ENCODE results near the gene IL22RA2. TPM values are rescaled to one million over a fixed set of nuclear protein-coding genes. Genes with fewer than 3 reads are reported as not detected.
A peak's percentile ranks its signal among the peaks of the same experiment; 100 is the strongest.

The IL22RA2 gene
- total and polyA plus RNA-seq, 2 experiments from 2014 or later, result not detected

DNA sequence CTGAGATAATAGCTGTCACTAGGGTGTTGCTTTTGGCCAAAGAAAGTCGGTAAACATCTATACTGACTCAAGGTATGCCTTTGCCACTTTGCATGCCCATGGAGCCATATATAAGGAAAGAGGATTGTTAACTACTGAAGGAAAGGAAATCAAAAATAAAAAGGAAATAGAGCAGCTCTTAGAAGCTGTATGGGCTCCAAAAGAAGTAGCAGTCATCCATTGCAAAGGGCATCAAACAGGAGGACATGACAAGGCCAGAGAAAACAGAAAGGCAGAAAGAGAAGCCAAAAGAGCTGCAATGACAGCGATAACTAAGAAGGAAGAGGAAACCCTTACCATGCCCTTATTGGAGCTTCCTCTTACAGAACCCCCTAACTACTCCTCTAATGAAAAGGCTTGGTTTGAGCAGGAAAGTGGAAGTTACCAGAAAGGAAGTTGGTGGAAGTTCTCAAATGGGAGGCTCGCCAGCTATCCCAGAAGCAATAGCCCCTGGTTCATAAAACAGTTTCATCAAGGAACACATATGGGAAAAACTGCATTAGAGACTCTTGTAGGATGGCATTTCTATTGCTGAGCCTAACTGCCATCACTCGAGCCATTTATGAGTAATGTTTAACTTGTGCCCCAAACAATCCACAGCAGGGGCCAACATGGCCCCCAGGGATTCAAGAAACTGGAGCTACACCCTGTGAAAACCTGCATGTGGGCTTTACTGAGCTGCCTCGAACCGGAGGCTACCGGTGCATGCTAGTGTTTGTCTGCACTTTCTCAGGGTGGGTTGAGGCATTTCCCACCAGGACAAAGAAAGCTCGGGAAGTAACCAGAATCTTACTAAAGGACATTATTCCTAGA lies 7.0 kb downstream of the IL22RA2 start:
- no peak overlapping the region for H3K4me3 ChIP-seq
- no peak overlapping the region for H3K4me2 ChIP-seq (ENCODE audit: unreplicated experiment)
- no peaks in the 10 kb centered on the region for H3K4me1 ChIP-seq (ENCODE audit: insufficient read depth)
- no peaks in the 10 kb centered on the region for H4K20me1 ChIP-seq (ENCODE audit: insufficient read depth)
- TF ChIP-seq EZH2 (IDR thresholded peaks at IDR 0.05; ENCODE audit: insufficient read depth, poor library complexity, severe bottlenecking), result no peak
- no peak for TF ChIP-seq EZH2phosphoT487 (IDR thresholded peaks at IDR 0.05; ENCODE audit: insufficient read depth, low read depth)
- H3F3A ChIP-seq (ENCODE audit: insufficient read depth), result no peaks in the 10 kb centered on the region
- in situ Hi-C loops (cut with MboI), result no loop called here
- DNase-seq, result no peak
- no peaks in the 10 kb centered on the region for H3K36me3 ChIP-seq (ENCODE audit: low read depth)
- H3K9me2 ChIP-seq (ENCODE audit: insufficient read depth), result no peaks in the 10 kb centered on the region
- H3K27ac ChIP-seq, result no peak overlapping the region
- WGBS, 2 experiments (ENCODE audit: low coverage in 1 of 2, low lambda C conversion rate in 2 of 2, missing lambda C conversion rate in 2 of 2), result 50 to 57% methylated on average over 8 of the region's 8 CpGs
- H2AFZ ChIP-seq, result no peak overlapping the region
- H3K9ac ChIP-seq, result no peak overlapping the region
- H3K27me3 ChIP-seq (replicated peaks; ENCODE audit: insufficient read depth), result peaks cover 6% of the 10 kb centered on the region; the same call in 1 of the 2 replicates
- no peaks in the 10 kb centered on the region for H3K79me2 ChIP-seq (ENCODE audit: insufficient read depth)
- H3K9me3 ChIP-seq (ENCODE audit: low read depth), result no peaks in the 10 kb centered on the region

DNA sequence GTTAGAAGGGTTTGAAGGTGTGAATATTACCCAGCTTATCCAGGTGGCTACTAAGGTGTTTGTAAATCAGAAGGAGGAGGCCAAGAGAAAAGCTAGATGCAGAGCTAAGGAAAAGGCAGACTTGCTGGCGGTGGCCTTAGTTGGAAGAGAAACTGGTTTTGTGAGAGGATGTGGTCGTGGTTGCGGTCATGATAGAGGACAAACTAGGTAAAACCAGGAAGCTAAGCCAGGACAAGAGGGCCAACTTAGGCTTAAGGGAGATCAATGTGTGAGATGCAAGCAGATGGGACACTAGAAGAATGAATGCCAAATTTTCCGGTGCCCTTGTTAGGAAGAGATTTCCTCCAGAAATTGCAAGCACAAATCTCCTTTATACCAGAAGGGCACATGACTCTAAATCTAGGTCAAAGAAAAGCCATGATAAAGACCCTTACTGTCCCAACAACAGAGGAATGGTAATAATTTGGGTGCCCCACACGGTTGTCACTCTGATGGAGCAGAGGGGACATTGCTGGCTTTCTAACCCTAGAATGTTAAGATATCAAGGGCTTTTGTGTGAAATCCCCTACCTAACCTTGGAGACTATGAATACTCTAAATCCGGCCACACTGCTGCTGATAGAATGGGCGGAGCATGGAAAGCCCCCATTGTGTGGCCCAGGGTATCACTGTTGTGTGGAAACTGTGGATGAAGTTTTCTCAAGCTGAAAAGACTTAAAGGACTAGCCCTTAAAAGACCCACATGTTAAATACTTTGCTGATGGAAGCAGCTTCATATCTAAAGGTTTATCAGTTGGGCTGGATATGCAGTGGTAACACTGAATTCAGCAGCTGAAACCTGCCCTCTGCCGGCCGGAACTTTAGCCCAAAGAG lies 7.8 kb downstream of the IL22RA2 start:
- in situ Hi-C loops (cut with MboI), result no loop called here
- DNase-seq, result peak; percentile 55

DNA sequence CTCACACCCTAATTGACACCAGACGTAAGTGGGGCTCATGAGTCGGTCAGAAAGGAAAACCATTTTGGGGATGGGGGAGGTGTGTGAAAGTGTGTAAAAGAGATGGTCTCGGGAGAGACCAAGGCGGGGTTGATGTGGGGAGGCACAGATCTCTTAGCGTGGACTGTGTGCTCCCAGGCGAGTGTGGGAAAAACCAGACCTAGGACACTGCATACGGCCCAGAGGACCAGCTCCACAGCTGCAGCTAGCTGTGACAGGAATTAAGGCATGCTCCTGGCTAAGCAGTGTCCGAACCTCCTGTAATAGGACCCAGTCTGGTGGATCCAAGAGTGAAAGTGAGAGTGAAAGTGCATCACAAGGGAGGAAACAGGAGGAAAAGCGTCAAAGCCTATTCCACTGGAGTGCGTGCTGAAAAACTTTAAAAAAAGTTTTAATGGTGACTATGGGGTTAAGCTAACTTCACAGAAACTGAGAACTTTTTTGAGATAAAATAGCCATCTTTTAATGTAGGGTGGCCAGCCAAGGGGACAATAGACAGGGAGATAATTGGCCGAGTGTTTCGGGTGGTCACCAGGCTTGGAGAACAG lies 9.6 kb downstream of the IL22RA2 start:
- Histone ChIP-seq H3K9me2 (ENCODE audit: insufficient read depth) (no peaks in the 10 kb centered on the region), H3K9me3 (ENCODE audit: low read depth) (no peaks in the 10 kb centered on the region), H3K4me1 (ENCODE audit: insufficient read depth) (no peaks in the 10 kb centered on the region), H3K4me2 (ENCODE audit: unreplicated experiment) (no peak overlapping the region), H3K9ac (no peak overlapping the region), H3K36me3 (ENCODE audit: low read depth) (no peaks in the 10 kb centered on the region), H3K27me3 (replicated peaks; ENCODE audit: insufficient read depth) (peaks cover 9% of the 10 kb centered on the region; the same call in 1 of the 2 replicates), H3K27ac (no peak overlapping the region), H3K4me3 (no peak overlapping the region), H3F3A (ENCODE audit: insufficient read depth) (0 out of 2 replicates have a peak, but pooled peaks cover 5% of the 10 kb centered on the region), H2AFZ (no peak overlapping the region), H4K20me1 (ENCODE audit: insufficient read depth) (no peaks in the 10 kb centered on the region), H3K79me2 (ENCODE audit: insufficient read depth) (no peaks in the 10 kb centered on the region)
- no peak for DNase-seq
- no peak for TF ChIP-seq EZH2phosphoT487 (IDR thresholded peaks at IDR 0.05; ENCODE audit: insufficient read depth, low read depth)
- no peak for TF ChIP-seq EZH2 (IDR thresholded peaks at IDR 0.05; ENCODE audit: insufficient read depth, poor library complexity, severe bottlenecking)
- in situ Hi-C loops (cut with MboI), result no loop called here
- 63 to 69% methylated on average over 12 of the region's 12 CpGs for WGBS, 2 experiments (ENCODE audit: low coverage in 1 of 2, low lambda C conversion rate in 2 of 2, missing lambda C conversion rate in 2 of 2)

More for the DNA sequence above, 7.8 kb downstream of the IL22RA2 start:
- Histone ChIP-seq H3K4me3 (no peak overlapping the region), H3K27ac (no peak overlapping the region), H2AFZ (no peak overlapping the region), H3K4me2 (ENCODE audit: unreplicated experiment) (no peak overlapping the region), H3K9me3 (ENCODE audit: low read depth) (no peaks in the 10 kb centered on the region), H3K79me2 (ENCODE audit: insufficient read depth) (no peaks in the 10 kb centered on the region), H3K4me1 (ENCODE audit: insufficient read depth) (no peaks in the 10 kb centered on the region), H3K36me3 (ENCODE audit: low read depth) (no peaks in the 10 kb centered on the region), H3K9me2 (ENCODE audit: insufficient read depth) (no peaks in the 10 kb centered on the region), H3K27me3 (replicated peaks; ENCODE audit: insufficient read depth) (peaks cover 7% of the 10 kb centered on the region; the same call in 1 of the 2 replicates), H3K9ac (no peak overlapping the region), H4K20me1 (ENCODE audit: insufficient read depth) (no peaks in the 10 kb centered on the region), H3F3A (ENCODE audit: insufficient read depth) (no peaks in the 10 kb centered on the region)
- WGBS, 2 experiments (ENCODE audit: low coverage in 1 of 2, low lambda C conversion rate in 2 of 2, missing lambda C conversion rate in 2 of 2), result 57% methylated on average over 9 of the region's 9 CpGs
- TF ChIP-seq EZH2 (IDR thresholded peaks at IDR 0.05; ENCODE audit: insufficient read depth, poor library complexity, severe bottlenecking), result no peak
- no peak for TF ChIP-seq EZH2phosphoT487 (IDR thresholded peaks at IDR 0.05; ENCODE audit: insufficient read depth, low read depth)

DNA sequence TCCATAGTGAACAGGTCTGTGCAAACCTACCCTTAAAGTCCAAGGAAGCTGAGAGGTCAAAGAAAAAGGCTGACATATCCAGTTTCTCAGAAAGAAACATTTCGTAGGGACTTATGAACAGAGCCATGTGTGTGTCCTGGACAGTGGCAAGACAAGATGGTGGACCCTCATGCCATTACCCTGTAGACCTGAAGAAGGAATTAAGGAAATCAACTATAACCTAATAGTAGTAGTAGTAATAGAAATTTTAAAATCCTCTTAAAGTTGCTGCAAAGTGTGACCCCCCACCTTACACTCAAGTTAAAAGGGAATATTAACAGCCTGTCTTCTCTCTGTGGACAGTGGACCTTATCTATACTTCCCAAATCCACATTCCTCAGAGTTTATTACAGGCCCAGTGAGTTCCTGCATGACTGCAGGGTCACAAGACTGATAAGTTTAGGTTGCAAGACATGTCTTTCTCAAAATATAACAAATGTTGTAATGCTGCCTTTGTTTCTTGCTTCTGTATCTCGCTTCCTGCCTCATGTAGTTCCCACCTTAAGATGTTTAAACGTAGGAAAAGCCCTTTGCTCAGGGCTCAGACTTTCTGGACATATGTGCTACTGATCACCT lies 10.6 kb downstream of the IL22RA2 start:
- H3K36me3 ChIP-seq (ENCODE audit: low read depth), result no peaks in the 10 kb centered on the region
- no peak overlapping the region for H3K4me2 ChIP-seq (ENCODE audit: unreplicated experiment)
- no peak overlapping the region for H3K4me3 ChIP-seq
- no peaks in the 10 kb centered on the region for H4K20me1 ChIP-seq (ENCODE audit: insufficient read depth)
- no peak overlapping the region for H3K9ac ChIP-seq
- H3F3A ChIP-seq (ENCODE audit: insufficient read depth), result 0 out of 2 replicates have a peak, but pooled peaks cover 5% of the 10 kb centered on the region
- H3K4me1 ChIP-seq (ENCODE audit: insufficient read depth), result no peaks in the 10 kb centered on the region
- H3K9me3 ChIP-seq (ENCODE audit: low read depth), result no peaks in the 10 kb centered on the region
- no peaks in the 10 kb centered on the region for H3K9me2 ChIP-seq (ENCODE audit: insufficient read depth)
- no peaks in the 10 kb centered on the region for H3K79me2 ChIP-seq (ENCODE audit: insufficient read depth)
- H3K27me3 ChIP-seq (replicated peaks; ENCODE audit: insufficient read depth), result peaks cover 13% of the 10 kb centered on the region; the same call in 1 of the 2 replicates
- H2AFZ ChIP-seq, result no peak overlapping the region
- no peak for DNase-seq
- in situ Hi-C loops (cut with MboI), result no loop called here
- WGBS, 2 experiments (ENCODE audit: low coverage in 1 of 2, low lambda C conversion rate in 2 of 2, missing lambda C conversion rate in 2 of 2), result 22 to 30% methylated on average over 3 of the region's 3 CpGs
- H3K27ac ChIP-seq, result no peak overlapping the region
- TF ChIP-seq EZH2 (IDR thresholded peaks at IDR 0.05; ENCODE audit: insufficient read depth, poor library complexity, severe bottlenecking), result no peak
